OCI-LY1 (cell line): ENCODE measurements around the gene KREMEN1.

Source experiments
- H2AFZ ChIP-seq: fragments of 200-600 bp; sonication (generic), shearing (Covaris generic); 2 replicates; pipeline ENCODE4 v1.6.0; 2014; ENCODE audit warnings: antibody characterized with exemption, mild to moderate bottlenecking, low read length
- H3F3A ChIP-seq: fragments of 200-600 bp; sonication (generic), shearing (Covaris generic); 2 replicates; pipeline ENCODE4 v1.6.0; 2014; ENCODE audit warnings: mild to moderate bottlenecking, antibody characterized with exemption, low read length, moderate library complexity; ENCODE audit not compliant: insufficient read depth
- H3K27ac ChIP-seq: fragments of 200-600 bp; sonication (generic); 2 replicates; pipeline ENCODE4 v1.5.1; 2014; ENCODE audit warnings: low read length, mixed run types, mild to moderate bottlenecking, low read depth; ENCODE audit not compliant: poor library complexity, severe bottlenecking
- H3K27me3 ChIP-seq: fragments of 200-600 bp; sonication (generic); 2 replicates; pipeline ENCODE4 v1.6.0; 2014; ENCODE audit warnings: antibody characterized with exemption, mild to moderate bottlenecking, low read length, moderate library complexity; ENCODE audit not compliant: insufficient read depth
- H3K36me3 ChIP-seq: fragments of 200-600 bp; sonication (generic); 2 replicates; pipeline ENCODE4 v1.6.1; 2014; ENCODE audit warnings: mild to moderate bottlenecking, antibody characterized with exemption, low read length, moderate library complexity, mixed read lengths; ENCODE audit not compliant: insufficient read depth
- H3K4me1 ChIP-seq: fragments of 200-600 bp; sonication (generic); 2 replicates; pipeline ENCODE4 v1.5.1; 2014; ENCODE audit warnings: mild to moderate bottlenecking, low read length, moderate library complexity; ENCODE audit not compliant: insufficient read depth, severe bottlenecking
- H3K4me2 ChIP-seq: fragments of 200-600 bp; sonication (generic), shearing (Covaris generic); 2 replicates; pipeline ENCODE4 v1.6.1; 2014; ENCODE audit warnings: low read length
- H3K4me3 ChIP-seq: fragments of 200-600 bp; sonication (generic); 2 replicates; pipeline ENCODE4 v1.5.1; 2014; ENCODE audit warnings: low read length, low read depth, mild to moderate bottlenecking, mixed read lengths; ENCODE audit not compliant: poor library complexity, severe bottlenecking
- H3K79me2 ChIP-seq: fragments of 200-600 bp; shearing (Covaris generic); 2 replicates; pipeline ENCODE4 v1.6.1; 2016; ENCODE audit warnings: mixed run types, low read length, mixed read lengths; ENCODE audit not compliant: insufficient read depth
- H3K9ac ChIP-seq: fragments of 200-600 bp; sonication (generic), shearing (Covaris generic); 2 replicates; pipeline ENCODE4 v1.6.1; 2014; ENCODE audit warnings: mild to moderate bottlenecking, low read length, mixed read lengths
- H3K9me2 ChIP-seq: fragments of 200-600 bp; sonication (generic), shearing (Covaris generic); 2 replicates; pipeline ENCODE4 v1.6.1; 2014; ENCODE audit warnings: low read depth, mild to moderate bottlenecking, low read length, mixed read lengths
- H3K9me3 ChIP-seq: fragments of 200-600 bp; shearing (Covaris generic); 2 replicates; pipeline ENCODE4 v1.6.1; 2014; ENCODE audit warnings: low read length, mixed read lengths
- H4K20me1 ChIP-seq: fragments of 200-600 bp; sonication (generic), shearing (Covaris generic); 2 replicates; pipeline ENCODE4 v1.6.0; 2016; ENCODE audit warnings: mild to moderate bottlenecking, low read length; ENCODE audit not compliant: insufficient read depth
- CTCF ChIP-seq: fragments of 200-600 bp; sonication (generic), shearing (Covaris generic); IDR thresholded peaks from 2 replicates; pipeline ENCODE4 v1.5.1; 2017; ENCODE audit warnings: mild to moderate bottlenecking, antibody characterized with exemption, low read length, moderate library complexity, mixed read lengths
- EZH2 ChIP-seq: fragments of 200-600 bp; sonication (generic), shearing (Covaris generic); IDR thresholded peaks from 2 replicates; pipeline ENCODE4 v1.8.0; 2017; ENCODE audit warnings: borderline replicate concordance, mixed run types, mild to moderate bottlenecking, antibody characterized with exemption, low read length, moderate library complexity, mixed read lengths

Gene KREMEN1

GRCh38 chr22:29145321-29146072 is 72.7 kb downstream of the KREMEN1 start:
- Histone ChIP-seq H3K9ac (no peak overlapping the region), H3K36me3 (no peaks in the 10 kb centered on the region), H3F3A (no peaks in the 10 kb centered on the region), H4K20me1 (no peaks in the 10 kb centered on the region), H3K9me2 (no peaks in the 10 kb centered on the region), H3K4me3 (no peak overlapping the region), H3K4me1 (no peaks in the 10 kb centered on the region), H3K4me2 (no peak overlapping the region), H3K79me2 (no peaks in the 10 kb centered on the region), H3K9me3 (no peaks in the 10 kb centered on the region), H2AFZ (no peak overlapping the region), H3K27me3 (peaks cover under 1% of the 10 kb centered on the region), H3K27ac (no peak overlapping the region)
- no peak for TF ChIP-seq EZH2
- no peak for TF ChIP-seq CTCF

GRCh38 chr22:29146091-29146560 is 73.3 kb downstream of the KREMEN1 start:
- no peaks in the 10 kb centered on the region for H3K9me3 ChIP-seq
- no peak overlapping the region for H2AFZ ChIP-seq
- no peaks in the 10 kb centered on the region for H3K36me3 ChIP-seq
- H3K27me3 ChIP-seq = peaks cover 7% of the 10 kb centered on the region
- H3K79me2 ChIP-seq = no peaks in the 10 kb centered on the region
- no peaks in the 10 kb centered on the region for H4K20me1 ChIP-seq
- no peak overlapping the region for H3K27ac ChIP-seq
- no peak overlapping the region for H3K9ac ChIP-seq
- no peaks in the 10 kb centered on the region for H3K4me1 ChIP-seq
- no peak for TF ChIP-seq EZH2
- no peak for TF ChIP-seq CTCF
- H3F3A ChIP-seq = no peaks in the 10 kb centered on the region
- H3K4me3 ChIP-seq = no peak overlapping the region
- no peaks in the 10 kb centered on the region for H3K9me2 ChIP-seq
- H3K4me2 ChIP-seq = no peak overlapping the region

GRCh38 chr22:29146771-29147170 is 73.9 kb downstream of the KREMEN1 start:
- Histone ChIP-seq H3K9me2 (no peaks in the 10 kb centered on the region), H3K4me2 (no peak overlapping the region), H3K9ac (no peak overlapping the region), H3K4me1 (no peaks in the 10 kb centered on the region), H2AFZ (no peak overlapping the region), H3K36me3 (no peaks in the 10 kb centered on the region), H3K27ac (no peak overlapping the region), H3K27me3 (peaks cover 8% of the 10 kb centered on the region), H4K20me1 (no peaks in the 10 kb centered on the region), H3K9me3 (no peaks in the 10 kb centered on the region), H3K4me3 (no peak overlapping the region), H3K79me2 (no peaks in the 10 kb centered on the region), H3F3A (no peaks in the 10 kb centered on the region)
- TF ChIP-seq CTCF = no peak
- TF ChIP-seq EZH2 = no peak
